DOHH2 (cell line): ENCODE measurements around the gene RIPOR2.
A peak's percentile ranks its signal among the peaks of the same experiment; 100 is the strongest.

ENCODE experiments used
- CTCF ChIP-seq: fragments of 200-600 bp; sonication (generic); IDR thresholded peaks from one replicate; pipeline ENCODE4 v1.5.1; 2014; ENCODE audit warnings: antibody characterized with exemption, mild to moderate bottlenecking, low read depth, low read length; ENCODE audit not compliant: poor library complexity, severe bottlenecking
- EZH2phosphoT487 ChIP-seq: fragments of 200-600 bp; sonication (generic); IDR thresholded peaks from 2 replicates; pipeline ENCODE4 v1.6.1; 2017; ENCODE audit warnings: borderline replicate concordance, mild to moderate bottlenecking, antibody characterized with exemption, low read length, moderate library complexity, mixed read lengths

GRCh38 chr6:24910331-24910960 is 25.3 kb downstream of the RIPOR2 start:
- peak; percentile 81 for TF ChIP-seq CTCF
- no peak for TF ChIP-seq EZH2phosphoT487
